ENCODE data around the gene TMED4. TPM values are rescaled to one million over a fixed set of nuclear protein-coding genes. Genes with fewer than 3 reads are reported as not detected.
A peak's percentile ranks its signal among the peaks of the same experiment; 100 is the strongest.

TMED4 gene
- total RNA-seq, 3 donors from 2014 or later, result 76.7 to 93.3 (median 84.9) TPM

DNA sequence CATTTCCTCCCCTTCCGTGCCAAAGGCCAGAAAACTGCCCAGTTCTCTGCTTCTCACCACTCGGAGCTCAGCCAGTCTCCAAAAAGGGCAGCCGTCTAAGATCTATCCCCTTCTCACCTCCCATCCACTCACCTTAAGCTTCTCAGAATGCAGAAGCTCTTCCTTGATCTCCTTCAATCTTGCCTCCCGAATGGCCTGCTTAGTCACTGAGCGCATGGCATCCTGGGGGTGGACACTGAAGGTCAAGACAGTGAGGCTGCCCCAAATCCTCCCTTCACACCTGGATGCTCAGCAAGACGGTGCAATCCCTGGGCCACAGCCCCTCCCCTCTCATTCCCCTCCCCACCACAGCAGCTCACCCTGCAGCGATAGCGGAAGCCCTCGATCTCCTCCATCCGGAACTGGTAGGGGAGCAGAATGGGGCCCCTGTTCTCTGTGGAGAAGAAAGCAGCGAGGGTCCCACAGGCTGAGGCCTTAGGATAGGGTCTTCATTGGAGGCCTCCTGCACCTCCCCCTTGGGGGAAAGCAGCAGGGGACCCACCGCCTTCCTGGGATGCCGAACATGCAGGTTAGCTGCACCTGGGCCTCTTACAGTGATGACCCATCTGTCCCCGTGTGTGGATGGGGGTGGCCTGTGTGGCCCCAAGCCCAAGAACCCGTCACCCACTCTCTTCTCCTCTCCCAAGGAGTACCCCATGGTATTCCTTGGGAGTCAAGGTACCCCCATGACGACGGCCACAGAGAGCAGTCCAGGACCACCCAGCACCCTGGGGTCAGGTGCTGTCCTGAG, 13.1 kb downstream of the TMED4 start:
- Histone ChIP-seq H3K36me3 (ENCODE audit: low read depth) (peaks cover 3% of the 10 kb centered on the region), H3K4me3 (no peak overlapping the region), H3K9me3 (no peaks in the 10 kb centered on the region), H3K4me1 (ENCODE audit: low read depth) (peaks cover 8% of the 10 kb centered on the region)
- intact Hi-C loops (cut with DNase I, micrococcal nuclease), result loop anchor here in 1 of 2 donors (10.0 kb wide), 1 partner anchor 324 kb away; no protein-coding TSS in a partner anchor
- DNase-seq (no peak), ATAC-seq (no peak)
- TF ChIP-seq, protein P1, sequence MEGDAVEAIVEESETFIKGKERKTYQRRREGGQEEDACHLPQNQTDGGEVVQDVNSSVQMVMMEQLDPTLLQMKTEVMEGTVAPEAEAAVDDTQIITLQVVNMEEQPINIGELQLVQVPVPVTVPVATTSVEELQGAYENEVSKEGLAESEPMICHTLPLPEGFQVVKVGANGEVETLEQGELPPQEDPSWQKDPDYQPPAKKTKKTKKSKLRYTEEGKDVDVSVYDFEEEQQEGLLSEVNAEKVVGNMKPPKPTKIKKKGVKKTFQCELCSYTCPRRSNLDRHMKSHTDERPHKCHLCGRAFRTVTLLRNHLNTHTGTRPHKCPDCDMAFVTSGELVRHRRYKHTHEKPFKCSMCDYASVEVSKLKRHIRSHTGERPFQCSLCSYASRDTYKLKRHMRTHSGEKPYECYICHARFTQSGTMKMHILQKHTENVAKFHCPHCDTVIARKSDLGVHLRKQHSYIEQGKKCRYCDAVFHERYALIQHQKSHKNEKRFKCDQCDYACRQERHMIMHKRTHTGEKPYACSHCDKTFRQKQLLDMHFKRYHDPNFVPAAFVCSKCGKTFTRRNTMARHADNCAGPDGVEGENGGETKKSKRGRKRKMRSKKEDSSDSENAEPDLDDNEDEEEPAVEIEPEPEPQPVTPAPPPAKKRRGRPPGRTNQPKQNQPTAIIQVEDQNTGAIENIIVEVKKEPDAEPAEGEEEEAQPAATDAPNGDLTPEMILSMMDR (IDR thresholded peaks at IDR 0.05), result no peak

DNA sequence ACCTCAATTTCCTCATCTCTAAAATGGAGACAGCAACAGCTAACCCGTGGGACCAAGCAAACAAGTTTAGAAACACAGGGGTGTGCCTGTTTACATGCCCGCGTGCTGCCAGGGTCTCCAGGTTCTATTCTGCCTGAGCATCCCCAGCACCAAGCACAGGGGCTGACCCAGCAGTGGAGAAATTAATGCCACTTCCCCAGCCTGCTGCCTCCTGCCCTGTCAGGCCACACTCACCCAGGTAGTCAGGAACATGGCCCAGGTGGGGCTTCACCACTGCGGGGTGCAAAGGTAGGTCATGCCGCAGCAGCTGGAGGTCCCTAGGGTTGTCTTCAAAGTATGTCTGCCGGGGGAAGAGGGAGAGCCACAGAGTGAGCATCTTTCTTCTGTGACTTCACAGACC, 14.1 kb downstream of the TMED4 start:
- Histone ChIP-seq H3K36me3 (ENCODE audit: low read depth) (peaks cover 3% of the 10 kb centered on the region), H3K4me3 (no peak overlapping the region), H3K4me1 (ENCODE audit: low read depth) (peaks cover 5% of the 10 kb centered on the region), H3K9me3 (no peaks in the 10 kb centered on the region)
- ATAC-seq (no peak), DNase-seq (no peak)
- intact Hi-C loops (cut with DNase I, micrococcal nuclease), result loop anchor here in 1 of 2 donors (10.0 kb wide), 1 partner anchor 323 kb away; no protein-coding TSS in a partner anchor
- TF ChIP-seq, protein P1 (IDR thresholded peaks at IDR 0.05), result no peak

DNA sequence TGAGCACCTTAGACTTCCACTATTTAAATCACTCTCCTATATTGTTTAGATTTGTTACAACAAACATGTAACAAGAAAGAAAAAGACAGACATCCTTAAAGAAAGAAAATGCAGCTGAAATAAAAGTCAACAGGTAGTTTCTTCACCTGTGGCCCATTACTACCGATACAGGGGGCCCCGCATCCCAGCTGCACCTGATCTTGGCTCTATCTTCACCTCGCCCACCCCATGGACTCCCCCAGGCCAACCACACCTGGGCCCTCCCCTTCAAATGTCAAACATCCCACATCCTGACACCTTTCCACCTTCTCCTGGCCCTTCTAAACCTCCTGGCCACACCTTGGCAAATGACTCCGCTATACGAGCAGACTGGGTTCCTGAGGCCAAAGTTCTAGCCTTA, 15.4 kb downstream of the TMED4 start:
- intact Hi-C loops (cut with DNase I, micrococcal nuclease), result loop anchor here in 1 of 2 donors (10.0 kb wide), 1 partner anchor 322 kb away; no protein-coding TSS in a partner anchor
- no peak for ATAC-seq
- Histone ChIP-seq H3K4me3 (no peak overlapping the region), H3K36me3 (ENCODE audit: low read depth) (peaks cover 3% of the 10 kb centered on the region), H3K9me3 (no peaks in the 10 kb centered on the region), H3K4me1 (ENCODE audit: low read depth) (peaks cover 8% of the 10 kb centered on the region)
- no peak for DNase-seq
- TF ChIP-seq, protein P1 (IDR thresholded peaks at IDR 0.05), result no peak

DNA sequence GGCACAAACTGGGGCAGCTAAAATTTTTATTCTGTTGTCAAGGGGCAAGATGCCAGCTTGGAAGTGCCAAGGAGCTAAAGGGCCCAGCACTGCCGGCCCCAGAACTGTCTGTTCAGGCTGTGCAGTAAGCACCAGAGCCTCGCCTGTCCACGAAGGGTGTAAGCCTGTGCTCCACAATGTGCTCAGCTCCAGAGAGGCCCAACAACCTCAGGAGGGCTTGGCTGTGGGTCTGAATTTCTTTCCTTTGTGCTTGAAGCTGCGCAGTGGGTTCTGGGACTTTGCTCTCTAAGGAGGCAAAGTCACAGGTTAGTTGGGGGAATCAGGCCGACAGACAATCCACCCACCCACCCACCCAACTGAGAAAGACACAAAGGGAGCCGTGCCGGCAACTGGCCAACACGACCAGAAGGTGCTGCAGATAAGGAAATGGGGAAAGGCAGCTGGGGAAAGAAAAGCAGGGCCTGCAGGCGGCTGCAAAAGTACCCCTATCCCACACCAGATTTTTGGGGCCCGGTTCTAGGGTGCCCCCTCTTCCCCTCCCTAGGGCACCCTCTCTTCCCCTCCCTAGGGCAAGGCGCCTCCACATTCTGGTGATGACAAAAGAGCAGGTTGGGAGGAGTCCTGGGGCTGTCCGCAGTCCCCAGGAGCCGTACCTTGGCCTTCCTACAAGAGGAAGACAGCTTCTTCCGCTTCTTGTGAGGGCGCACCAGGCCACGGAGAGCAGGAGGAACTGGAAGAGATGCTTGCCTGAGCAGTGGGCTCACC, 16.1 kb downstream of the TMED4 start:
- ATAC-seq (peak; percentile 18), DNase-seq (no peak)
- H3K4me3 ChIP-seq, result no peak overlapping the region
- TF ChIP-seq, protein P1 (IDR thresholded peaks at IDR 0.05), result no peak
- intact Hi-C loops (cut with DNase I, micrococcal nuclease), result loop anchor here in 1 of 2 donors (10.0 kb wide), 1 partner anchor 321 kb away; no protein-coding TSS in a partner anchor
- peaks cover 3% of the 10 kb centered on the region for H3K36me3 ChIP-seq (ENCODE audit: low read depth)
- H3K9me3 ChIP-seq, result no peaks in the 10 kb centered on the region
- peaks cover 10% of the 10 kb centered on the region for H3K4me1 ChIP-seq (ENCODE audit: low read depth)

DNA sequence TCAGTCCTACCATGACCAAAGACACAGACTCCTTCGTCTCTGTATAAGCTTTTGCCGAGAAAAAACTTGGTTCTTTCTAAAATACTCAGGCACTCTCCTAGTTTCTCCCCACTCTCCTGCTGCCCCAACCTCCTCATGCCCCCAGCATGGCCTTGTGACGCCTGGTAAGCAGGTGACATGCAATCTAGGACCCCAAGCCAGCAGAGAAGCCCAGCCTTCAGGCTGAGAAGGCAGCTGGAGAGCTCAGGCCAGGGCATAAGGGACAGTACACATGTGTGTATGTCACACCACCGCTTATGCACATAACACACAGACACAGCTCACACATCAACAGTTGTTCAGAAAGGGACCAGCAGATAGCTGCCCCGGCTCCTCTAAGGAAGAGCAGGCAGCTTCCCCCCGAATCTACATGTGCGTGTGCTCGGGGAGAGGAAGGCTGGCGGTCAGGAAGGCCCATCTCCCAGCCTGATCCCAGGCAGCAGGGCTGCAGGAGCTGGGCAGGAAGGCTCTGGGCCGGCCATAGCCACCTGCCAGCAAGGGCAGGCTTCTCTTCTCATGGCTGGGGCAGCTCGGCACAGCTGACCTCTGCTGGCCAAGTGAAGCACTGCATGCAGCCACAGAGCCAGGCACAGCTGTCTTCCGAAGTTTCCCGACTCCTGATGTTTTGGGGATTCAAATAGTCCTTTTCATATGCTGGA, 16.8 kb downstream of the TMED4 start:
- H3K4me1 ChIP-seq (ENCODE audit: low read depth), result peaks cover 10% of the 10 kb centered on the region
- H3K4me3 ChIP-seq, result no peak overlapping the region
- no peaks in the 10 kb centered on the region for H3K9me3 ChIP-seq
- TF ChIP-seq, protein P1 (IDR thresholded peaks at IDR 0.05), result peak; percentile 97
- H3K36me3 ChIP-seq (ENCODE audit: low read depth), result no peaks in the 10 kb centered on the region
- ATAC-seq, result peak; percentile 88
- intact Hi-C loops (cut with DNase I, micrococcal nuclease), result loop anchor here in 1 of 2 donors (10.0 kb wide), 1 partner anchor 320 kb away; no protein-coding TSS in a partner anchor
- DNase-seq, result peak; percentile 75 to 86 (median 80)

Measured in mucosa of descending colon (tissue), 3 donors.